GM12865 (cell line): ENCODE results near the gene DHX35.

Source experiments
- DNase-seq: peaks from one replicate; pipeline ENCODE4 v3.0.0; 2010; ENCODE audit warnings: low read depth
- H3K4me3 ChIP-seq: 2 replicates; pipeline ENCODE4 v1.5.1; 2011; ENCODE audit warnings: mild to moderate bottlenecking, low read depth, low read length, control low read depth
- TF ChIP-seq, protein P1 (sequence below): IDR thresholded peaks from 2 replicates; pipeline ENCODE4 v1.5.1; 2011; ENCODE audit warnings: low read length, control low read depth, low read depth, inconsistent platforms; ENCODE audit not compliant: insufficient read depth; ENCODE audit errors: missing control alignments

The DHX35 gene

DNA sequence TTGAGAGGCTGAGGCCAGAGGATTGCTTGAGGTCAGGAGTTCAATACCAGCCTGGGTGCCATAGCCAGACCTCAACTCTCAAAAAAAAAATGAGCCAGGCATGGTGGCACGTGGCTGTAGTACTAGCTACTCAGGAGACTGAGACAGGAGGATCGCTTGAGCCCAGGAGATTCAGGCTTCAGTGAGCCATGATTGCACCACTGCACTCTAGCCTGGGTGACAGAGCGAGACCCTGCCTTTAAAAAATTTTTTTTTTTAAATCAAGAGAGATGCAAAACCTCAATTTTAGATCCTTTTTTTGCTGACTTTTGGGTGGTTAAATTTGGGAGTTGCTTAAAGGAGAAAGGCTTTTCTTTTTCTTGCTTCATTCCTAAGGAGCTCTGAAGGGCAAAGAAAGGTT, 70.9 kb downstream of the DHX35 start:
- DNase-seq, result no peak

DNA sequence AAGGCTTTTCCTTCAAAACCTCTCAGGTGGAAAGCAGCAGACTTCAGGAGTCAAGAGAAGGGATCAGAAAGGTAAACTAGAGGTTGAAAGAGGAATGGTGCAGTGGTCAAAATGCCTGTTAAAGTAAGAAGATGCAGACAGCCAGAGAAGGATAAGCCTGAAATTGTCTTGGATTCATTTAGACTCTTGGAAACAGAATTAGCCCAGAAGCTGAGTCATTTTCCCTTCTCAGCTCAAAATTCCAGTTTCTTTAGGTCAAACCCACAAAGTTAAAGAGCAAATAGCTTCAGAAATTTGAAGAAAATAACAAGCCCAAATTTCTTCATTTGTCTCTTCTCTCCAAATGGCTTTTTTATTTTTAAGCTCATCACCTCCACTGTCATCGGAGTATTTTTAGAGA, 73.9 kb downstream of the DHX35 start:
- DNase-seq, result no peak
- TF ChIP-seq, protein P1, sequence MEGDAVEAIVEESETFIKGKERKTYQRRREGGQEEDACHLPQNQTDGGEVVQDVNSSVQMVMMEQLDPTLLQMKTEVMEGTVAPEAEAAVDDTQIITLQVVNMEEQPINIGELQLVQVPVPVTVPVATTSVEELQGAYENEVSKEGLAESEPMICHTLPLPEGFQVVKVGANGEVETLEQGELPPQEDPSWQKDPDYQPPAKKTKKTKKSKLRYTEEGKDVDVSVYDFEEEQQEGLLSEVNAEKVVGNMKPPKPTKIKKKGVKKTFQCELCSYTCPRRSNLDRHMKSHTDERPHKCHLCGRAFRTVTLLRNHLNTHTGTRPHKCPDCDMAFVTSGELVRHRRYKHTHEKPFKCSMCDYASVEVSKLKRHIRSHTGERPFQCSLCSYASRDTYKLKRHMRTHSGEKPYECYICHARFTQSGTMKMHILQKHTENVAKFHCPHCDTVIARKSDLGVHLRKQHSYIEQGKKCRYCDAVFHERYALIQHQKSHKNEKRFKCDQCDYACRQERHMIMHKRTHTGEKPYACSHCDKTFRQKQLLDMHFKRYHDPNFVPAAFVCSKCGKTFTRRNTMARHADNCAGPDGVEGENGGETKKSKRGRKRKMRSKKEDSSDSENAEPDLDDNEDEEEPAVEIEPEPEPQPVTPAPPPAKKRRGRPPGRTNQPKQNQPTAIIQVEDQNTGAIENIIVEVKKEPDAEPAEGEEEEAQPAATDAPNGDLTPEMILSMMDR, result no peak
- no peak overlapping the region for H3K4me3 ChIP-seq

More for the DNA sequence above, 70.9 kb downstream of the DHX35 start:
- TF ChIP-seq, protein P1, result no peak
- no peak overlapping the region for H3K4me3 ChIP-seq

DNA sequence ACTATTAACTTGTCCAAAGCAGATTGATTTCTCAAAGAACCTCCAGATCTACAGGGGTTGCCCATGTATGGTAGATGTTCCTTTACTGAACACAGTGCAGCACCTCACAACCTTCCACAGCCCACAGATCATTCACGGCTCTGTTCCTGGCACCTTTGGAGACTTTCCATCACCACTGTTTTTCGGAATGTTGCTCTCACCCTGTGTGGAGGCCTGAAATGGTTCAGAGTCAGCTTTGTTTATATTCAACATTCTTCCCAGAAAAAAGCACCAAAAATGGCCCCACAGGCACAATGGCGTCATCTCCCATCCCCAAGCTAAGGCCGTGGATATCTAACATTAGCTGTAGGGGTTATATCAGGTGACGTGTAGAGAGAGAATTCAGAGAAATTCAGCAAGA, 74.7 kb downstream of the DHX35 start:
- no peak for DNase-seq
- TF ChIP-seq, protein P1, result no peak
- no peak overlapping the region for H3K4me3 ChIP-seq

DNA sequence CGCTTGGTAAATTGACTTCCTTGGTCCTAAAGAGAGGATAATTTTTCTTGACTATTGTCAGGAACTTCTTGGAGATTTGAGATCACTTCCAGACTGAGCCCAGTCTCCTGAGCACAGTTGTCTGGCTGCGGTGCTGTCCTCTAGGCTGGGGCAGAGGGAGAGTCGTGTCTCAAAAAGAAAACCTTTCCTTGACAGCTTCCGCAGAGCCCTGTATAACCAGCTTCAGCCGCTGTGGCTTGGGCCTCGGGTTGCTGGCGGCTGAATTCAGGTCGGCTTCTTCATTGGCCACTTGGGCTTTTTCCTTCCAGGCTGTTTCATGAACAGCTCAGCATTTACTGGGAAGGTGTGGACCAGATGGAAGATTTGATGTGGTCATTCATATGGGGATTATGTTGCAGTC, 75.9 kb downstream of the DHX35 start:
- no peak for DNase-seq
- TF ChIP-seq, protein P1, result no peak
- no peak overlapping the region for H3K4me3 ChIP-seq

DNA sequence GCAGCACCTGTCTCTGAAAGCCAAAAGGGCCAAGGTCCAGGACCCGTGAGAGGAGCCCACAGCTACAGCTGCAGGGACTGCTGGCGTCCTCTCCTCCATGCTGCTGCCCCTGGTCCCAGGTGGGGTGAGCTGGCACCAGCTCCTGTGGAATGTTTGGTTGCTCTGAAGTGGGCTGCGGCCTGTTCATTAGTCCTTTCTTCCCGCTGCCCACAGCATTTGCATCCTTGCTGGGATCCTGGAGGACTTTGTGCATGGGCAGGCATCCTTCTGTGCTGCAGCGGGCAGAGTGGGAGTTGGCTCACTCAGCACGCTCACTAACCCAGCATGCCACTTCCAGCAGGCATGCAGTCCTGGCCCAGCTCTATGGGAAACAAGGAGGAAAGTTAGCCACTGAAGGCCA, 76.4 kb downstream of the DHX35 start:
- no peak for DNase-seq
- no peak overlapping the region for H3K4me3 ChIP-seq
- TF ChIP-seq, protein P1, result no peak

DNA sequence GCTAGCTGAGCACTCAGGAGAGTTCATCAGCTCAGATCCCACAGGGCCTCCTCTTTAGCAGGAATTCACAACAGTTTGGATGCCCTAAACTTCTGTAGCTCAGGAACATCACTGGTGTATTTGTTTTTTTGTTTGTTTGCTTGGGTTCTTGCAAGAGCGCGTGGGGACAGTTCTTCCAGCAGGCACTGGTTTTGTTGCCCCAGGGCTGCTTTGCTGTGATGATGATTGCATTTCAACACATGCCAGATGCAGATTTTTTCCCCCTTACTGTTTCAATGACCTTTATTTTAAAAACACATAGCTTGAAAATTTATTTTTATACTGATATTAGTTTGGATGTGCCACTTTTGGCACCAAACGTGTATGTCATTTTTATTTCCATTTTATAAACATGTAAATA, 77.1 kb downstream of the DHX35 start:
- TF ChIP-seq, protein P1, result no peak
- no peak for DNase-seq
- H3K4me3 ChIP-seq, result no peak overlapping the region

DNA sequence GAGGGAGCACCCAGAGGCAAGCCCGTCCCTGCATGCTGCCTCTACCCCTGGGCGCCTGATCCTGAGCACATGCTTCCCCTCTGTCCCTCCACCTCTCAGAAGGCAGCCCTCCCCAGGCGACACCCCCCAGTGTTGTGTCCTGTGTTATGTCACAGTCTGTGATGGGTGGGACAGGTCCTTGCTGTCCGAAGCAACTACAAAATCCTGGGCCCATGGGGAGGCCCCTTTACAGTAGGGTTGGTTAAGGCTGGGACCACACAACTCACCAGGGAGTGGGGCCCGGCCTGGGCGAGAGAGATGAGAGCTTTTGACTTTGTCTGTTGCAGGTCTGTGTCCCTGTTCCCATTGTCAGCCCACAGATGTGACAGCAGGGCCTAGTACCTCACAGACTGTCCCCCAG, 78.0 kb downstream of the DHX35 start:
- TF ChIP-seq, protein P1, result no peak
- H3K4me3 ChIP-seq, result no peak overlapping the region
- no peak for DNase-seq
